Kidney (tissue), 14 donors: ENCODE measurements around the gene ZSCAN18. TPM values are rescaled to one million over a fixed set of nuclear protein-coding genes. Genes with fewer than 3 reads are reported as not detected.

ENCODE experiments used
- DNase-seq, 5 donors: peaks; one replicate each; pipeline ENCODE4 v3.0.0-alpha.2; 2013 to 2020
- FAIRE-seq: peaks from 2 replicates; lab custom pipeline; 2012; peaks lifted over from hg19 to GRCh38; lab: Jason Lieb, UNC
- H3K27ac ChIP-seq, 2 donors: one replicate each; pipeline ENCODE4 v1.7.0; 2013; ENCODE audit warnings: low read depth in 2 of 2, low read length in 2 of 2, inconsistent platforms in 1 of 2
- H3K27me3 ChIP-seq: one replicate; pipeline ENCODE4 v1.7.1; 2013; ENCODE audit warnings: low read length, inconsistent platforms; ENCODE audit not compliant: control insufficient read depth, insufficient read depth
- H3K36me3 ChIP-seq, 3 donors: one replicate each; pipeline versions ENCODE4 v1.7.0 to v1.7.1; 2013; ENCODE audit warnings: low read length in 3 of 3, control low read depth in 1 of 3, inconsistent platforms in 1 of 3; ENCODE audit not compliant: insufficient read depth in 3 of 3, control insufficient read depth in 2 of 3
- H3K4me1 ChIP-seq, 3 donors: one replicate each; pipeline versions ENCODE4 v1.7.0 to v1.7.1; 2013; ENCODE audit warnings: low read length in 3 of 3, inconsistent platforms in 1 of 3, low read depth in 1 of 3; ENCODE audit not compliant: control insufficient read depth in 2 of 3, insufficient read depth in 2 of 3
- H3K4me3 ChIP-seq, 3 donors: one replicate each; pipeline versions ENCODE4 v1.7.0 to v1.8.1; 2013; ENCODE audit warnings: low read length in 3 of 3, control low read depth in 1 of 3, inconsistent platforms in 1 of 3
- H3K9ac ChIP-seq, 3 donors: one replicate each; pipeline versions ENCODE4 v1.7.0 to v1.7.1; 2013; ENCODE audit warnings: low read length in 3 of 3, control low read depth in 1 of 3, inconsistent platforms in 1 of 3
- H3K9me3 ChIP-seq, 3 donors: one replicate each; pipeline versions ENCODE4 v1.7.0 to v1.7.1; 2013; ENCODE audit warnings: low read length in 3 of 3, control low read depth in 1 of 3, inconsistent platforms in 1 of 3; ENCODE audit not compliant: control insufficient read depth in 2 of 3, insufficient read depth in 1 of 3
- intact Hi-C: fragments of 100-400 bp; cut with DNase I; formaldehyde crosslinking; loops from one replicate; pipeline ENCODE4 v1.11.1; 2022
- polyA plus RNA-seq: library from polyadenylated mRNA; stranded (reverse); fragments of 350-450 nt; fragmentation: Illumina TruSeq; extraction: RNeasy Lipid Tissue Mini Kit (QIAGEN cat#74804); gene quantifications from one replicate; pipeline ENCODE4 v1.2.3, GENCODE V29; 2014; ENCODE audit warnings: low read depth, low replicate concordance; ENCODE audit not compliant: insufficient read depth
- total RNA-seq: library from RNA; stranded (reverse); fragmentation: NEBNext Ultra II Directional; extraction: Animal tissue kit (Norgen Biotek cat#: 25700); gene quantifications from one replicate; pipeline ENCODE4 v1.2.1, GENCODE V29; 2021
- TF ChIP-seq, protein P1 (sequence below): IDR thresholded peaks from 3 replicates; pipeline ENCODE4 v1.5.1; 2012; ENCODE audit warnings: mild to moderate bottlenecking, moderate library complexity, borderline replicate concordance; ENCODE audit not compliant: insufficient read depth; ENCODE audit errors: extremely low read depth
- donor health status: control.
- donor health status: control.
- donor health status: control.
- donor health status: control.
- donor health status: control.
- donor health status: DM: yes; HTN: yes; CAD: no.
- donor health status: Normal renal cell carcinoma (clear cell type).

Gene ZSCAN18
- total and polyA plus RNA-seq, 2 donors from 2014 or later = 73.2 to 103 TPM

DNA sequence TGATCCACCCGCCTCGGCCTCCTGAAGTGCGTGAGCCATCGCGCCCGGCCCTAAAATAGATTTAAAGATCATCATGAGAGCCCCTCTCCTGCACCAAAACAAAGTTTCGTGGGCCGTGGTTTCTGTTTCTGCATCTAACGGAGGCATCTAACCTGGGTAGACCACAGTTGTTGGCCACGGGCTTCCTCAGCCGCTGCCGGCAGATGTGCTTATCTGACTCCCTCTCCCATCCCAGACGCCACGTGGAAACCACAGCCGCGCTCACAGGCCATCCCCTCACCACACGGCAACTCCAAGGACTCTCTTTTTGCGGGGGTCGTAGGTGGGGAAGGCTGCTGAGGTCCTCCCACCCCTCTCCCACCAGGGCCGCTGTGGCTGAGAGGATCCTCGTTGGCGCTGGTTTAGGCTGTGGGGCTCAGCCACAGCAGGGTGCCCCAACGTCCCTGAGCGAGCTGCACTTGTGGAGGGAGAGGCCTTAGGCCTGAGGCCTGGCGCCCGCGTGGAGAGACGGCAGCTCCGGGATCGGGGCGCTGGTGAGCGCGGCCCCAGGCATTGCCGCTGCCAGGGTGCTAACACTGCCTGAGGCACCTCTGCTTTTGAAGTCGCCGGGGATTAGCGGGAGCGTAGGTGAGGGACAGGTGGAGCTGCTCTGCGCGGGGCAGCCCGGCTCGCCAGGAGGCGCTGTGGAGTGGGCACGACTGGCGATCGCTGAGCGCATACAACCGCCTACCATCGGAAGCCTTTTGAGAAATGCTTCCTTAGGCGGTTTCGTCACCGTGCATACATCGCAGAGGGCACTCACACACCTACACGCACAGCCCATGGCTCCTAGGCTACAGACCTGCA is 55.3 kb downstream of the ZSCAN18 start:
- intact Hi-C loops = no loop called here
- Histone ChIP-seq H3K27me3 (no peaks in the 10 kb centered on the region), H3K4me1 (no peaks in the 10 kb centered on the region), H3K36me3 (no peaks in the 10 kb centered on the region), H3K27ac (no peak overlapping the region), H3K9me3 (peaks cover 0 to 10% (median 0%) of the 10 kb centered on the region in 3 donors), H3K9ac (no peak overlapping the region), H3K4me3 (no peak overlapping the region)
- DNase-seq = peak in 1 of 5 donors; percentile 16
- no peak for FAIRE-seq
- TF ChIP-seq, protein P1, sequence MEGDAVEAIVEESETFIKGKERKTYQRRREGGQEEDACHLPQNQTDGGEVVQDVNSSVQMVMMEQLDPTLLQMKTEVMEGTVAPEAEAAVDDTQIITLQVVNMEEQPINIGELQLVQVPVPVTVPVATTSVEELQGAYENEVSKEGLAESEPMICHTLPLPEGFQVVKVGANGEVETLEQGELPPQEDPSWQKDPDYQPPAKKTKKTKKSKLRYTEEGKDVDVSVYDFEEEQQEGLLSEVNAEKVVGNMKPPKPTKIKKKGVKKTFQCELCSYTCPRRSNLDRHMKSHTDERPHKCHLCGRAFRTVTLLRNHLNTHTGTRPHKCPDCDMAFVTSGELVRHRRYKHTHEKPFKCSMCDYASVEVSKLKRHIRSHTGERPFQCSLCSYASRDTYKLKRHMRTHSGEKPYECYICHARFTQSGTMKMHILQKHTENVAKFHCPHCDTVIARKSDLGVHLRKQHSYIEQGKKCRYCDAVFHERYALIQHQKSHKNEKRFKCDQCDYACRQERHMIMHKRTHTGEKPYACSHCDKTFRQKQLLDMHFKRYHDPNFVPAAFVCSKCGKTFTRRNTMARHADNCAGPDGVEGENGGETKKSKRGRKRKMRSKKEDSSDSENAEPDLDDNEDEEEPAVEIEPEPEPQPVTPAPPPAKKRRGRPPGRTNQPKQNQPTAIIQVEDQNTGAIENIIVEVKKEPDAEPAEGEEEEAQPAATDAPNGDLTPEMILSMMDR = peak; percentile 10

GRCh38 chr19:58040751-58041525 is 57.1 kb downstream of the ZSCAN18 start:
- TF ChIP-seq, protein P1 = no peak
- Histone ChIP-seq H3K4me3 (no peak overlapping the region), H3K4me1 (no peaks in the 10 kb centered on the region), H3K36me3 (no peaks in the 10 kb centered on the region), H3K27ac (no peak overlapping the region), H3K9me3 (peaks cover 0 to 6% (median 0%) of the 10 kb centered on the region in 3 donors), H3K9ac (no peak overlapping the region), H3K27me3 (no peaks in the 10 kb centered on the region)
- no peak for FAIRE-seq
- intact Hi-C loops = no loop called here
- no peak for DNase-seq

- peak in 2 of 5 donors; percentile 19 to 21 for DNase-seq
- no peak overlapping the region for H3K4me3 ChIP-seq
- H3K9ac ChIP-seq = no peak overlapping the region
- no peak for FAIRE-seq
- no peaks in the 10 kb centered on the region for H3K27me3 ChIP-seq
- no peaks in the 10 kb centered on the region for H3K9me3 ChIP-seq
- H3K4me1 ChIP-seq = no peaks in the 10 kb centered on the region
- intact Hi-C loops = no loop called here
- H3K36me3 ChIP-seq = no peaks in the 10 kb centered on the region
- TF ChIP-seq, protein P1 = no peak
- no peak overlapping the region for H3K27ac ChIP-seq
Measured at GRCh38 chr19:58038688-58039204, 59.3 kb downstream of the ZSCAN18 start.
